ENCODE results near the gene MALRD1.

DNA sequence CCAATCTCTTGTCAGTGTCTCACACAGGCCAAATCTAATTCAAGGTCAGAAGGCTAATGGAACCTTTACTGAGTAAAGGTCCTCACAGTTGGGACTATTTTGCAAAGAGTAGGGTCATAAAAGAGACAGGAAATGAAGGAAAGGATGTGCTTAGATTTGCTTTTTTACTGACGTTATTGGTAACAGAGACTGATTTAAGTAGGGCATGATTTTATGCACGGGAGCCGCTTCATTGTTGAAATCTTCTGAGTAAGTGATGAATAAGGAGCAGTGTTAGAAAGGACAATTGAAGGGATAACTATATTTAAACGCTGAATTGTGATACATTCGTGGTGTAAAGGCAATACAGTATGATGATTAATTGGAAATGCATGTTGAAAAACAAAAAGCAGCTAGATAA lies 261.5 kb downstream of the MALRD1 start:
- TF ChIP-seq, protein P1, sequence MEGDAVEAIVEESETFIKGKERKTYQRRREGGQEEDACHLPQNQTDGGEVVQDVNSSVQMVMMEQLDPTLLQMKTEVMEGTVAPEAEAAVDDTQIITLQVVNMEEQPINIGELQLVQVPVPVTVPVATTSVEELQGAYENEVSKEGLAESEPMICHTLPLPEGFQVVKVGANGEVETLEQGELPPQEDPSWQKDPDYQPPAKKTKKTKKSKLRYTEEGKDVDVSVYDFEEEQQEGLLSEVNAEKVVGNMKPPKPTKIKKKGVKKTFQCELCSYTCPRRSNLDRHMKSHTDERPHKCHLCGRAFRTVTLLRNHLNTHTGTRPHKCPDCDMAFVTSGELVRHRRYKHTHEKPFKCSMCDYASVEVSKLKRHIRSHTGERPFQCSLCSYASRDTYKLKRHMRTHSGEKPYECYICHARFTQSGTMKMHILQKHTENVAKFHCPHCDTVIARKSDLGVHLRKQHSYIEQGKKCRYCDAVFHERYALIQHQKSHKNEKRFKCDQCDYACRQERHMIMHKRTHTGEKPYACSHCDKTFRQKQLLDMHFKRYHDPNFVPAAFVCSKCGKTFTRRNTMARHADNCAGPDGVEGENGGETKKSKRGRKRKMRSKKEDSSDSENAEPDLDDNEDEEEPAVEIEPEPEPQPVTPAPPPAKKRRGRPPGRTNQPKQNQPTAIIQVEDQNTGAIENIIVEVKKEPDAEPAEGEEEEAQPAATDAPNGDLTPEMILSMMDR (IDR thresholded peaks at IDR 0.05) = no peak
- no peak for TF ChIP-seq POLR2A (IDR thresholded peaks at IDR 0.05)

Data from right lobe of liver (tissue), 4 donors.